GM03348 (cell line): ENCODE results near the gene ELOVL6.
A peak's percentile ranks its signal among the peaks of the same experiment; 100 is the strongest.
"Not testable (repeated sequence)": the region's sequence is repeated elsewhere in the genome, so short reads cannot be mapped to it uniquely, and the experiment has no call there.

Experiments
- DNase-seq: peaks from one replicate; pipeline ENCODE4 v3.0.0; 2012; ENCODE audit warnings: low spot score

ELOVL6 gene, protein sequence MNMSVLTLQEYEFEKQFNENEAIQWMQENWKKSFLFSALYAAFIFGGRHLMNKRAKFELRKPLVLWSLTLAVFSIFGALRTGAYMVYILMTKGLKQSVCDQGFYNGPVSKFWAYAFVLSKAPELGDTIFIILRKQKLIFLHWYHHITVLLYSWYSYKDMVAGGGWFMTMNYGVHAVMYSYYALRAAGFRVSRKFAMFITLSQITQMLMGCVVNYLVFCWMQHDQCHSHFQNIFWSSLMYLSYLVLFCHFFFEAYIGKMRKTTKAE

GRCh38 chr4:110198435-110199416, at the start of gene ELOVL6:
ELOVL6 (minus strand) TSS chr4:110198615; CDS start chr4:110198335, 280 bp downstream.
- peak; percentile 83 for DNase-seq

GRCh38 chr4:110248100-110248499, 49.7 kb upstream of the ELOVL6 start:
- no peak for DNase-seq

DNA sequence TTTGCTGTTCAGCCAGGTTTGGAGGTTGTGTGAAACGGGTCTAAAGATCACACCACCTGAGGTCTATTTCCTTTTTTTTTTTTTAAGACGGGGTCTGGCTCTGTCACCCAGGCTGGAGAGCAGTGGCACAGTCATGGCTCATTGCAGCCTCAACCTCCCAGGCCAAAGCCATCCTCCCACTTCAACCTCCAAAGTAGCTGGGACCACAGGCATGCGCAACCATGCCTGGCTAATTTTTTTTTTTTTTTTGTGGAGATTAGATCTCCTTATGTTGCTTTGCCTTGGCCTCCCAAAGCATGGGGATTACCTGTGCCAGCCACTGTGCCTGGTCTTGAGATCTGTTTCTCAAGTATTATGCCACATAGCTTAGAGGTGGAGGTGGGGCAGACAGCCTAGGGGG, 49.2 kb upstream of the ELOVL6 start:
- no peak for DNase-seq

DNA sequence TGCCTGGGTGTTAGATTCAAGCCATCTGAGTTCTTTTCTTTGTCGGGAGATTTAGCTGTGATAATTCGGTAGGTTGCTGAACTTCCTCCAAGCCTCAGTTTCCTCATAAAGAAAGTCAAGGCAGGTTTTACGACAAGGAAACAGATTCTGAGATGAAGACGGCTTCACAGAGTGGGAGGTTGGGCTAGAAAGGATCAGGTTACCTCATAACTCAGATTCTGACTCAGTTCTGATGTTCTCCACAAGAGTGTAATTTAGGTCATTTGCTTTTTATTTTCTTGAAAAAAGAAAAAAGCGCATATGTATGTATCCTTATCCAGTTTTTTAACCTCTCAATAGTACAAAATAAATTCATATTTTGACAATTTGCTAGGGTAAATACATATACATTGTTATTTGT, 47.2 kb upstream of the ELOVL6 start:
- peak; percentile 42 for DNase-seq

DNA sequence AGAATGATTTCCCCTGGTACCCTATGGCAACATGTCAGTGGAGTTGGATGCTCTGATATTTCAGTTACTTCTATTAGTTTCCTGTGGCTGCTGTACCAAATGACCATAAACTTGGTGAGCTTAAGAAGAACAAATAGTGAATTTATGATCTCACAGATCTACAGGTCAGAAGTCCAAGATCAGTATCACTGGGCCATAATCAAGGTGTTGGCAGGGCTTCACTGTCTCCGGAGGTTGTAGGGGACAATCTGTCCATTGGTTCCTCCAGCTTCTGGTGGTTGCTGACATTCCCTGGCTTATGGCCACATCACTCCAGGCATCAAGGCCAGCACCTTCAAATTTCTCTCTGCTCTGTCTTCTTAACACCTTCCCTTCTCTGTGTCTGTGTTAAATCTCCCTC, 37.9 kb upstream of the ELOVL6 start:
- DNase-seq = no peak

DNA sequence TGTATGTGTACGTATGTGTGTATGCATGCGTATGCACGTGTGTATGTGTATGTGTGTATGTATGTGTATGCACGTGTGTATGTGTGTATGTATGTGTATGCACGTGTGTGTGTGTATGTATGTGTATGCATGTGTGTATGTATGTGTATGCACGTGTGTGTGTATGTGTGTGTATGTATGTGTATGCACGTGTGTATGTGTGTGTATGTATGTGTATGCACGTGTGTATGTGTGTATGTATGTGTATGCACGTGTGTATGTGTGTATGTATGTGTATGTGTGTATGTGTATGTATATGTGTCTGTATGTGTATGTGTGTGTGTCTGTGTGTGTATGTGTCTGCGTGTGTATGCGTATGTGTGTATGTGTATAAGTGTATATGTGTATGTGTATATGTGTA, 35.2 kb upstream of the ELOVL6 start:
- DNase-seq = not testable (repeated sequence)

DNA sequence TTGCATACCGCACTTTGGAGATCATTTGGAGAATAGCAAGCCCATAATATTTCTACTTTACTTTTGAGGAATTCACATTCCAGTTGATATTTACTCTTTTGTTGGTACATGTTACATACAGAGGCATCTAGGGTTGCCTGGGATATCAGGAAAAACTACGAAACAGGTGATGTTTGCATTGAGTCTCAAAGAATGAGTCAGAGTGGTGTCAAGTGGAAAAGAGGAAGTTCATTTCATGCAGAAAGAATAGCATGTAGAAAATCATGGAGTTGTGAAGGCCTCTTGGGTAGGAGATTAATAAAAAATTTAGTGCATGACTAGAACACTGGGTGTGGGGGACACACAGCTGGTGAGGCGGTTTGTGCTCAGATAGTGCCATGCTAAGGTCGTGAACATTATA, 33.5 kb upstream of the ELOVL6 start:
- no peak for DNase-seq

GRCh38 chr4:110229266-110229665, 30.9 kb upstream of the ELOVL6 start:
- no peak for DNase-seq

DNA sequence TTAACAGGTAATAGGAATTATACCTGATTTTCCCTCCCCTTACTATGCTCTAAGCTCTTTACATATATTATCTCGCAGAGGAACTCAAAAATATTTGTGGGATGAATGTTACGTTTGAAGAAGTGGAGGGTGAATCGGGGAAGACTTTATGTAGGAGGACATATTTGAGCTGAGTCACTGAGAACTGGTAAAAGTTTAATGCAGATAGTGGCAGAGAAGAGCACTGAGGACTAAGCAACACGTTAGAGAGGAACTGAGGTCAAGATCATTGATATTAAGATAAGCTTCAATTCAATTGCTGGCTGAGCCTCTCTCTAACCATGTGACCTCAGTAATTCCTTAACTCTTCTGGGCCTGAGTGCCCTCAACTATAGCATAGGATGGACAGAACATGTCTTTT, 26.4 kb upstream of the ELOVL6 start:
- no peak for DNase-seq

GRCh38 chr4:110224142-110224541, 25.7 kb upstream of the ELOVL6 start:
- DNase-seq = no peak

DNA sequence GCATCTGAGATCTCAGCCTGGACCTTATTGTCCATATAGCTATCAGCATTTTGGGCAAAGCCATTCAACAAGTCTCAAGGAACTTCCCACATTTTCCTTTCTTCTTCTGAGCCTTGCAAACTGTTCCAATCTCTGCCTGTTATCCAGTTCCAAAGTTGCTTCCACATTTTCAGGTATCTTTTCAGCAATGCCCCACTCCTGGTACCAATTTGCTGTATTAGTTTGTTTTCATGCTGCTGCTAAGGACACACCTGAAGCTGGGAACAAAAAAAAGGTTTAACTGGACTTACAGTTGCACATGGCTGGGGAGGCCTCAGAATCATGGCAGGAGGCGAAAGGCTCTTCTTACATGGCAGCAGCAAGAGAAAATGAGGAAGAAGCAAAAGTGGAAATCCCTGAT, 20.5 kb upstream of the ELOVL6 start:
- DNase-seq = not testable (repeated sequence)

DNA sequence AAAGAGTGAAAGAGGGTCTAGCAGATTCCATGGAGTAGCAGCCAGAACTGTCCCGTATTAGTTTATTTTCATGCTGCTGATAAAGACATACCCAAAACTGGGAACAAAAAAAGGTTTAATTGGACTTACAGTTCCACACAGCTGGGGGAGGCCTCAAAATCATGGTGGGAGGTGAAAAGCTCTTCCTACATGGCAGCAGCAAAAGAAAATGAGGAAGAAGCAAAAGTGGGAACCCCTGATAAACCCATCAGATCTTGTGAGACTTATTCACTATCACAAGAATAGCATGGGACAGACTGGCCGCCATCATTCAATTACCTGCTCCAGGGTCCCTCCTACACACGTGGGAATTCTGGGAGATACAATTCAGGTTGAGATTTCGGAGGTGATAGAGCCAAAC, 18.8 kb upstream of the ELOVL6 start:
- DNase-seq = not testable (repeated sequence)

DNA sequence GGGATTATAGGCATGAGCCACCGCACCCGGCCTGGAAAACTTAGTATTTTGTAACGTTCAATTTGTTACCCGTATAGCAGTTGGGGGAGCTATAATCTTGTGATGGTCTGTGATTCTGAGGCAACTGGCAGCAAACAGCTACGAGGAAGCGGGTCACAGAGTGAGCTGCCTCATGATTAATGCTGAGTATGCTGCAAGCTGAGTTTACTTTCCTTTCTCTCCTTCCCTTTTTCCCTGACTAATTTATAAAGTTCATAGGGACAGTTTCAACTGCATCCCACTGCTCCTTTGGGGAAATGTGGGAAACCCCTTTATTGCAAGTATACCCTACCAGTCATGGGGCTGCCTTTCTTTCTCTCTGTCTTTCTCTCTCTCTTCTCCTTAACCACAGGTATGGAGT, 17.7 kb upstream of the ELOVL6 start:
- no peak for DNase-seq

- DNase-seq = no peak
Measured at GRCh38 chr4:110211770-110212061, 13.3 kb upstream of the ELOVL6 start.

DNA sequence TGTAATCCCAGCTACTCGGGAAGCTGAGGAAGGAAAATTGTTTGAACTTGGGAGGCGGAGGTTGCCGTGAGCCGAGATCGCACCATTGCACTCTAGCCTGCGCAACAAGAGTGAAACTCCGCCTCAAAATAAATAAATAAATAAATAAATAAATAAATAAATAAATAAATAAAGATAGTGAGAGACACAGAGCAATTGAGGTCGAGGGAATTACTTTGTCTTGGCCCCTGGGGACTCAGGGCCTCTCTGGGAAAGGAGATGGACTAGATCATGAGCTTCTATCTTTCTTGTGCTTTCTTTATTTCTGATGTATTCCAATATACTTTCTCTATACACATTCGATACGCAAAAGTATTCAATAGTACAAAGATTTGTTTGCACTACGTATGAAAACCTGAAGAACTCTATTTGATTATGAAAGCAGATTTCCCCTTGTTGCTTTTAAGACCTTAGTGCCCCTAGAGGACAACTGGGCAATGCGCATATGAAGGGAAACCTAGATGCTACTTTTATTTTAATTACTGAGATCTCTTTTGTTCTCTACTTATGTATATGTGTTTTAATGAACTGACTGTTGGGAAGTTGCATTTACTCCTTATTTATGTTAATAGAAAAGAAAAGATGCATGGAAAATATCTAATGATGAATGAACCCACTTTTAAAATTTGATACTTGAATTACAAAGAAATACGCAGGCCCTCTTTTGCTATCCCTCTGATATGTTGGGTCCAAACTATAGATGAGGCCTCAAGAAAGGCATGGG, 12.8 kb upstream of the ELOVL6 start:
- peak; percentile 71 for DNase-seq

GRCh38 chr4:110208419-110208818, 10.0 kb upstream of the ELOVL6 start:
- DNase-seq = no peak

DNA sequence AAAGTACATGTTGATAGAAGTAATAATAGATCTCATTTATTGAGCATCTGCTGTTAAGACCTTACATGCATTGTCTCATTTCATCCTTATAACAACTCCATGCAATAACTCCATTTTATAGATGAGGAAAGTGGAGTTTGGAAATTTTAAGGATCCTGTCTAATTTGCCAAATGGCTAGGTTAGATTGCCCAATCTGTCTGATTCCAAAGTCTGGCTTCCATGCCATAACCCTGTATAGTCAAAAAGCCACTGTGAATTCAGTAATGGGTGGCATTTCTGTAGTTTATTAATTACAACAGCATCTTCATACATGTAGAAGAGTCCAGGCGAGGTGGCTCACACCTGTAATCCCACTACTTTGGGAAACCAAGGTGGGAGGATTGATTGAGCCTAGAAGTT, 8.8 kb upstream of the ELOVL6 start:
- DNase-seq = no peak

- no peak for DNase-seq
Measured at GRCh38 chr4:110202024-110202423, 3.6 kb upstream of the ELOVL6 start.

DNA sequence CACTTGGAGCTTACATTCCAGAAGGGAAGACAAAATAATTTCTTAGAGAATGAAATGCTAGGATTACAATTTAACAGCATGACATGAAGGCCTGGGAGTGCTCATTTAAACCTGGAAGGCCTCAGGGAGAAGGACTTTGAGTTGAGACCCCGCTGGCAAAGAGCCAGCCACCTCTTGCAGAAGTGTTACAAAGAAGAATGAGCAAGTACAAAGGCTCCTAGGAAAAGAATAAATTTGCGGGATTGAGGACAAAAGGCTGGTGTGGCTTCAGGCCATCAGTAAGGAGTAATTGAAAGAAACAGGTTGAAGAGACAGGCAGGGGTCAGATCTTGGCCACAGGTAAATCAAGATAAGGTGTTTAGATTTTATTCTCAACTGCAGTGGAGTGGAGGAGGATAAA, 3.1 kb upstream of the ELOVL6 start:
- DNase-seq = no peak

GRCh38 chr4:110200689-110201088, 2.3 kb upstream of the ELOVL6 start:
- DNase-seq = no peak

DNA sequence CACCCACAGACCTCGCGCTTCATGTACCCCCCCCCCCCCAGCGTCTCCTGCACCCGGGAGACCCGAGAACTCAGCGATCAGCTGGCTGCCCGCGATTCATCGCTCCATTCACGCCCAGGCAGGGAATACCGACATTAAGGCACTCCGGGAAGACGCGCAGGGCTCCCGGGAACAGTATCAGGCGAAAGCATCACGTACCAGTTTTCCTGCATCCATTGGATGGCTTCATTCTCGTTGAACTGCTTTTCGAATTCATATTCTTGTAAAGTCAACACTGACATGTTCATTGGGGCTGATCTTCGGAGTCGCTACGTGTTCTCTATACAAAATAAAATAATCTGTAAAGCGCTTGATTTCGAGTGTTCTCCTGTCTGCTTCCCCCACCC, 373 bp downstream of the ELOVL6 start:
- peak; percentile 37 for DNase-seq

DNA sequence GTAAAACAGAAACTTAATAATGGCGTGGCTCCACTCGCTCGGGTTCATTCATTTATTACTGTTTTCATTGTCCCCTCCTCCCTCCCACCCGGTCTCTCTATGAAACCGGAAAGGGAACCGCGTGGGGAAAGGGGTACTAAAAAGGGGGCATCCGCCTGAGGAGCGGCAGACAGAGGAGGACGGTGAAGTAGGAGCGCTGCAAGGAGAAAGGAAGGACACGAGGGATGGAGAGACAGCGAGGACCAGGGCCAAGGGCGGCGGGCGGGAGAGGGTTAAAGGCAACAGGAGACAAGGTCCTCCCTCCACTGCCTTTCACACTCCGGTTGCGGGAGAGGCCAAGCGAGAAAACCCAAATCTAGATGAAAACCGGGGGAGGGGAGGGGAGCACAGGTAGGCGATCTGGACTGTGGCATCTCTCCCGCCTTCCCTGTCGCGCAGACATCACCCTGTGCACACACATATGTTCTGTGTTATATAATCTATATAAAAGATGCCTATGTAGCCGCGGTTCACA, 829 bp downstream of the ELOVL6 start:
- DNase-seq = peak; percentile 59
